ENCODE measurements around the gene PSMG3. TPM values are rescaled to one million over a fixed set of nuclear protein-coding genes. Genes with fewer than 3 reads are reported as not detected.
"Not testable (repeated sequence)": the region's sequence is repeated elsewhere in the genome, so short reads cannot be mapped to it uniquely, and the experiment has no call there.

The PSMG3 gene
- total RNA-seq, 1 donor from 2014 or later = 28.3 TPM

- DNase-seq (ENCODE audit: low read depth, low spot score) = no peak
These were observed 35.3 kb downstream of the PSMG3 start for GRCh38 chr7:1534330-1535099.

DNA sequence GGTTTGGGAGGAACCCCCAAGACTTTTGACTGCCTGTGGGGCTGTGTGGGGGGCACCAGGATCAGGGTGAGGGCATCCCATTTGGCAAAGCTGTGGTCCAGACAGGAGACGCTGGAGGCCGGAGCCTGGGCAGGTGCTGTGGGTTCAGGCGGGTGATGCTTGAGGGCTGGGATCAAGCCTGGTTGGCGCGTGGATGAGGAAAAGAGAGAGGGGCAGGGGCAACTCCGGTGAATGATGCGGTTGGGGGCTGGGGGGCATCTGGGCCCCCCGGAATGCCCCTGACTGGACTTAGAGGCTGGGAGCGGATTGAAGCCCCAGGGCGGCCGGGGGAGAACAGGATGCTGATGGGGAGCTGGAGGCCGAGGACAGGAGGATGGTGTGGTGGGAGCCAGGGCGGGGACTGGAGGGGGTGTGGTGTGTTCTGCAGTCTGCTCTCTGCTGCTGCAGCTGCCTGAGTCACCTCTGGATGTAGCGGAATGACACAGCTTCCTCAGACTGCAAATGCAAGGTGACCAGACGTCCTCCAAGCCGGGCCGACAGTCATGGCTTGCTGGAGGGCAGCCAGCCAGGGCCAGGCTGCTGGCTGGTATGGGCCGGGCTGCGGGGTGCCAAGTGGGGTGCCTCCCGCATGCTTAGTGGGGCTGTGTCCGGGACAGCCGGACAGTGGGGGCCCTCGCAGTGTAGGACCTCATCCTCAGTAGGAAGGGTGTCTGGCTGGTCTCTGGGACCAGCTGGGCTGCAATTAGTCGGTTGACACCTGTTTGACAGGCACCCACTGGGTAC lies 36.1 kb downstream of the PSMG3 start:
- DNase-seq (ENCODE audit: low read depth, low spot score) = peak; percentile 82

DNA sequence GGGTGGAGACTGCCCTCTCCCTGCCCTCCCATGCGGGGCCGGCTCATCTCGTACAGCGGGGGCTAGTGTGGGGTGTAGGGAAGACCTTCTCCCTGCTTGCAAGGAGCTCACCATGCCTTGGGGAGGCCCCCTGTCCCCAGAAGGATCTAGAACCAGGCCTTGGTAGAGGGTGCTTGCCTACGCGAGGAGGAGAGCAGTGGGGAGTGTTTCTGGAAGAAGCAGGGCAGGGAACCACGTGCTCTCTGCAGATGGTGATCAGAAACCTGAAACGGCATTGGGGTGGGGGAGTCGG lies 36.6 kb downstream of the PSMG3 start:
- DNase-seq (ENCODE audit: low read depth, low spot score) = no peak

DNA sequence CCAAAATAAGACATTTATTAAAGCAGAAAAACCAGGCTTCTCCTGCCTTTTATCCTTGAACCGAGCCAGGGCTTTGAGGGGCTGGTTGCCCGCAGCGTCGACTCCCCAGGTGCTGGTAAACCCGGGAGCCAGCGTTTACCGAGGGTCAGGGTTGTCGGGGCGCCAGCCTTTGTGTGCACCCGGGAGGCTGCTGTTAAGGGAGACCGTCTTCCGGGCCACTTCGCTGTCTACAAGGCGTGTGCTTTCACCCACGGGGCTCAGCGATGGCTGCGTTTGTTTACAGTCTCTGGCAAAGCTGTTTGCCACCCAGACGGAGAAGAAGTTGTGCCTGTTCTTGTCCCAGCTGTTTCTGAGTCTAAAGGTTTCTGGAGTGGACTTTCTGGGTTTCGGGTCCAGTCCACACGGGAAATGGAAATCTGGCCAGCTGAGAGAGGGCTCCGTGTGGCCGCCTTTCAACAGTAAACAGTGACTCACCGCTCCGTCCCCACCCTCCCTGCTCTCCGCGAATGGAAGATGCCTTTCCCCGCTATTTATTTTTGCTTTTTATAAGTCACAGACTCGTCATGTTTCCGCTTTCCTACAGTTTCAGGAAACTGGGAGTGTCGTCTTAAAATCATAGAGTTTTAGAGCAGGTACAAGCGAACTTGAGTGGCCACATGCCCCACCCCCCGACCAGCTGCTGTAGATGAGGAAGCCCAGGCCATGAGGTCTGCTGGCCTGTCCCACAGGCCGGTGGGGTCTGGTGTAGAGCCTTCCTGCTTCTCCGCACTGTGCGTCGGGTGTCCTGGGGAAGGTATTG lies 37.2 kb downstream of the PSMG3 start:
- DNase-seq (ENCODE audit: low read depth, low spot score) = peak; percentile 84

DNA sequence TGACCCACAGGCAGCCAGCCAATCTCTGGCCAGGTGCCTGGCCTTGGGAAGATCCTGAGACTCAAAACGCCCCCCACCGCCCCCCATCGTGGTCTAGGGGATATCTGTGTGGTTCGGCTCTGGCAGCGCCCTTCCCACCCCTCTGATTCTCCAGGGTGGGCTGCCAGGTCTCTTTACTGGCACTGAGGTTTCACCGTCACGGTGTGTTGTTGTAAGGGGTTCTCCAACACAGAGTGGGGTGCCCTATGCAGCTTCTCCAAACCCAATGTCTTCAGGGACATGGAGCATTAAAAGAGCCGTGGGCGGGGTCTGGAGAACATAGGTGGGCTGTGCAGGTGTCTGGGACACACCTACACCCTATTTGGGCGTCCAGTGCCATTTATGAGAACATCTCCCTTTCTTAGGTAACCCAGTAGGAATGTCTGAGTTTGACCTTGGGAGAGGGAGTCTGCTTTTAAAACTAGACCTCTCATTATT lies 37.8 kb downstream of the PSMG3 start:
- DNase-seq (ENCODE audit: low read depth, low spot score) = no peak

DNA sequence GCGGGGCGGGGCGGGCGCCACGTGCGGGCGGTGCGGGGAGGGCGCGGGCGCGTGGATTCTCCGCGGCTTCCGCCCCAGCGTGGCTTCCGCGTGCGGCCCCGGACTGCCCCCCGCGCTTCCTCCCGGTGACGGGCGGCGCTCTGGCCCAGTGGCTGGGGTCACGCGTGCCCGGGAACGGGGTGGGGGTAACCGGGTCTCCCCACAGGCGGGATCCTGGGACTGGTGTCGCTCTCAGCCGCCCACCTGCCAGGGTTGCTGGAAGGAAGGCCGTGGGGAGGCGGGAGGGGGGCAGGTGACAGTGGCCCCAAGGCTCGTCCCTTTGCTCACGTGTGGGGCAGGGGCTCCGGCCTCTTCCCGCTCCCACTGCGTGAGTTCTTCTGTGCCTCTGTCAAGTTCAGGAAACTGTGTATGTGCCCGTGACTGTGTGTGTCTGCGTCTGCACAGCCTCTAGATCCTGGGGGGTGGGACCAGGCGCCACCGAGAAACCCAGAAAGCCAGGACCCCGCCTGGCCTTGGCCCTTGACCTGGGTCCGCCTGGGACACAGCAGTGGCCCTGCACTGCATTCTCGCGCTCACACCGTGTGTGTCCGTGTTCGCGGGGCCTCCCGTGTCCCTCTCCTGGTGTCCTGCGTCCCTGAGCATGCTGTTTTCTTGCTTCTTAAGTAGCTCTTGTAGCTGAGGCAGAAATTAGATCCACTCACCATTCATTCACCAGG lies 38.4 kb downstream of the PSMG3 start:
- DNase-seq (ENCODE audit: low read depth, low spot score) = no peak

GRCh38 chr7:1530946-1531262 lies 38.9 kb downstream of the PSMG3 start:
- DNase-seq (ENCODE audit: low read depth, low spot score) = no peak

GRCh38 chr7:1529383-1530116 lies 40.3 kb downstream of the PSMG3 start:
- DNase-seq (ENCODE audit: low read depth, low spot score) = no peak

DNA sequence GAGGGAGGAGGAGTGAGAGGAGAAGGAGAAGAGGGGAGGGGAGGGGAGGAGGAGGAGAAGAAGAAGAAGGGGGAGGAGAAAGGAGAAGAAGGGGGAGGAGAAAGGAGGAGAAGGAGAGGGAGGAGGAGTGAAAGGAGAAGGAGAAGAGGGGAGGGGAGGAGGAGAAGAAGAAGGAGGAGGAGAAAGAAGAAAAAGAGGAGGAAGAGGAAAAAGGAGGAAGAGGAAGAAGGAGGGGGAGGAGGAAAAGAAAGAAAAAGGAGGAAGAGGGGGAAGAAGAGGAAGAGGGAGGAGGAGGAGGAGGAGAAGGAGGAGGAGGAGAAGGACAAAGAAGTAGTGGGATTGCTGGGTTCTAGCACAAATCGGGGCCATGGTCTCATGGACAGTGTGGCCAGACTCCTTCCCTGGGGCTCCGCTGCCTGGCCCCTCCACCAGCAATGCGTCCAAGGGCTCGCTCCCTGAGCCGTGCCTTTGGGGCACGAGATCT lies 43.5 kb downstream of the PSMG3 start:
- no peak for DNase-seq (ENCODE audit: low read depth, low spot score)

DNA sequence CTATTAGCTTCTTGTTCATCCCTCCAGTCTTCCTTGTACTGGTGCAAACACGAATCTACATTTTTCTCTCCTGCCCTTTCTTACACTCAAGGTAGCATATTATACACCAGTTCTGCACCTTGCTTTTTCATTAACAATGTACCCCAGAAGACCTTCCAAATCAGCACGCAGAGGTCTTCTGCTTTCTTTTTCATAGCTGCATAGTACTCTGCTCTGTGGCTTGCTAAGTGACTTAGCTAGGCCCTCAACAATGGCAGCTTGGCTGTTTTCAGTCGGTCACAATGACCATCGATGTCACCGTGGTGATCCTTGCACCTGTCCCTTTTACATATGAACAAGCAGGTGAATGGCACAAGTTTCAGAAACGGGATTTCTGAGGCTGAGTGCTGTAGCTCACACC lies 44.4 kb downstream of the PSMG3 start:
- DNase-seq (ENCODE audit: low read depth, low spot score) = no peak

DNA sequence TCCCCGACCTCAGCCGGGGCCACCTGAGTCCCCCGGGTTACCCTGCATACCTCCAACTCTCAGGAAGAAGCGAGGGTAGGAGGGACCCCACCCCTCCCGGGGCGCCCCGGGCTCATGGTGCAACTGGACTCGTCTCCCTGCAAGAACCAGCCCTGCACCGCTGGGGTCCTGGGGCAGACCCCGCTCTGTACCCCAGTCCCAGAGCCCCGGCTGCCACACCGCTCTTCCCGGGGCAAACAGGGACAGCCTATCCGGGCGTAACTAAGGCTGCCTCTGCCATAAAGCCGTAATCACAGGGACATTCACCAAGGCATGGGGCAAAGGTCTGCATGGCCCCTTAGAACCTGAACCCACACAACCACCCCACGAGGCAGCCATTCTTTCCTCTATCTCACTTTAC lies 46.0 kb downstream of the PSMG3 start:
- no peak for DNase-seq (ENCODE audit: low read depth, low spot score)

DNA sequence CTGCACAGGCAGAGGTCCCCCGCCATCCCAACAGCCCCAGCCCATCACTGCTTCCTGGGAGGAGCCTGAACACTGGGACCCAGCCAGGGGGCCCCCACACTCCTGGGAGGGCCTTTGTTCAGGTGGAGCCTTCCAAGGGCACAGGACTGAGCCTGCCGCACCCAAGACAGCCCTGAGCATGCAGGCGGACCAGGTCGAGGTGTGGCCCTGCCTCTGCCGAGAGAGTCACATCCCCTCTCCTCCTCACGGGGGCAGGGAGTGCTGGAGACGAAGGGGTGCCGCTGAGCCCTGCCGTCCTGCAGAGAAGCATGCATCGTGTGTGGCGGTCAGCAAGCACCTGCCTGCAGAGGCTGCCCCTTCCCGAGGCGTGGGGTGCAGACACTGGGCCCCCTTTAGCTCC lies 46.6 kb downstream of the PSMG3 start:
- DNase-seq (ENCODE audit: low read depth, low spot score) = no peak

DNA sequence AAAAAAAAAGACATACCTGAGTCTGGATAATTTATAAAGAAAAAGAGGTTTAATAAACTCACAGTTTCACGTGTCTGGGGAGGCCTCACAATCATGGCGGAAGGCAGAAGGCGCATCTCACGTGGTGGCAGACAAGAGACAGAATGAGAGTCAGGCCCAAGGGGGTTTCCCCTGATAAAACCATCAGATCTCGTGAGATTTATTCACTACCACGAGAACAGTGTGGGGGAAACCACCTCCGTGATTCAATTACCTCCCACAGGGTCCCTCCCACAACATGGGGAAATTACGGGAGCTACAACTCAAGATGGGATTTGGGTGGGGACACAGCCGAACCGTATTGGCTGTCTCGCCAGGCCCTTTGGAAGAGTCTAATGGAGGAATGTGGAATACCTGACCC lies 48.4 kb downstream of the PSMG3 start:
- no peak for DNase-seq (ENCODE audit: low read depth, low spot score)

DNA sequence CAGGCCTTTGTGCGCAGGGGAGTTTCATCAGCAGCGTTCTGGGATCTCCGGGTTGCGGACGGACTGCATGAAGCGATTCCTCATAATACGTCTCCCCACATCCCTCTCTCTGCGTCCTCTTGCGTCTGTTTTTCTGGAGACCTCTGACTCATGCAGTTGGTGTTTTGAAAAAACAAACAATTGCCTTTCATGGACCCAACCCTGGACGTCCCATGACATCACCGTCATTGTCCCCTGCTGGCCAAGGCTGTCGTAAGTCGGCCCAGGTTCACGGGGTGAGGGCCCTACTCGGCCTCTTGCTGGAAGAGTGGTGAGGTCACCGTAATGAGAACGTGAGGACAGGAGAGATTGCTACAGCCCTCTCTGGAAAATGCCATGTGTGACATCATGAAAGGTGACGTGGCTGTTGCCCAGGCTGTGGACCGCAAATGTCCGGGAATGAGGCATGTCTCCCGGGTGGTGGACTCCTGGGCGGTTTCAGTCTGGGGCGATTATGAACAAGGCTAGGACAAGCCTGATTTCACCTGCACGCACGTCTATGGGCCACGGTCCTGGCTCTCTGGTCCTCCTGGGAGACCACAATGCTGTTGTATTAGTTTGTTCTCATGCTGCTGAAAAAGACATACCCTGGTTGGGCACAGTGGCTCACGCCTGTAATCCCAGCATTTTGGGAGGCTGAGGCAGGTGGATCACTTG lies 49.1 kb downstream of the PSMG3 start:
- DNase-seq (ENCODE audit: low read depth, low spot score) = peak; percentile 60

- not testable (repeated sequence) for DNase-seq (ENCODE audit: low read depth, low spot score)
These were observed 50.4 kb downstream of the PSMG3 start for GRCh38 chr7:1519322-1519922.

Other genes with a start within 250 kb of the PSMG3 start
- 11.0 and 12.9 TPM in 2 replicates for gene MICALL2, start 110.6 kb downstream of the PSMG3 start, total RNA-seq
- gene INTS1, start 65.6 kb downstream of the PSMG3 start, total RNA-seq = 38.6 and 39.2 TPM in 2 replicates
- 20.3 and 21.9 TPM in 2 replicates for gene MAFK, start 39.3 kb downstream of the PSMG3 start, total RNA-seq
- gene TMEM184A, start 13.8 kb downstream of the PSMG3 start, total RNA-seq = not detected in 2 replicates
- 0.79 and 1.2 TPM in 2 replicates for gene ELFN1, start 100.2 kb upstream of the PSMG3 start, total RNA-seq